Suprapubic skin (tissue), 4 donors: ENCODE data around the gene APPL2. TPM values are rescaled to one million over a fixed set of nuclear protein-coding genes. Genes with fewer than 3 reads are reported as not detected.

Source experiments
- DNase-seq, 2 donors: peaks; one replicate each; pipeline ENCODE4 v3.0.0-alpha.2; 2019; ENCODE audit warnings: low spot score in 2 of 2
- H3K27ac ChIP-seq: fragments of 200-600 bp; sonication (generic); one replicate; pipeline ENCODE4 v1.5.1; 2019
- H3K27me3 ChIP-seq: fragments of 200-600 bp; sonication (generic); one replicate; pipeline ENCODE4 v1.5.1; 2019
- H3K36me3 ChIP-seq: fragments of 200-600 bp; sonication (generic); one replicate; pipeline ENCODE4 v1.5.1; 2019
- H3K4me1 ChIP-seq: fragments of 200-600 bp; sonication (generic); one replicate; pipeline ENCODE4 v1.5.1; 2019
- H3K4me3 ChIP-seq: fragments of 200-600 bp; sonication (generic); one replicate; pipeline ENCODE4 v1.5.1; 2019; ENCODE audit warnings: mild to moderate bottlenecking
- H3K9me3 ChIP-seq: fragments of 200-600 bp; sonication (generic); one replicate; pipeline ENCODE4 v1.5.1; 2019
- CTCF ChIP-seq, 2 donors: fragments of 200-600 bp in 1 of 2; fragments of 450-650 bp in 1 of 2; sonication (generic) in 1 of 2; IDR thresholded peaks; one replicate each; pipeline ENCODE4 v1.5.1; 2016 to 2019; ENCODE audit warnings: antibody characterized with exemption in 2 of 2, mild to moderate bottlenecking in 1 of 2, moderate library complexity in 1 of 2
- EP300 ChIP-seq: sonication (generic); formaldehyde crosslinking; IDR thresholded peaks from one replicate; pipeline ENCODE4 v1.6.1; 2017; ENCODE audit warnings: antibody characterized with exemption
- POLR2A ChIP-seq, 2 donors: fragments of 450-650 bp; IDR thresholded peaks; one replicate each; pipeline ENCODE4 v1.6.1; 2017; ENCODE audit warnings: antibody characterized with exemption in 2 of 2, mild to moderate bottlenecking in 2 of 2, moderate library complexity in 2 of 2
- POLR2AphosphoS5 ChIP-seq, 3 donors: sonication (generic); formaldehyde crosslinking; IDR thresholded peaks; one replicate each; pipeline ENCODE4 v1.6.1; 2017; ENCODE audit warnings: antibody characterized with exemption in 3 of 3
- WGBS: methylation state at CpG from one replicate; pipeline ENCODE4 v1.1.5; 2018; 5-methylcytosine and 5-hydroxymethylcytosine counted together
- total RNA-seq, 4 donors: library from RNA; depleted of rRNA; stranded (reverse); fragments of >200 nt; gene quantifications; one replicate each; pipeline ENCODE4 v1.1.0, GENCODE V29; 2016

The APPL2 gene
- total RNA-seq, 4 donors from 2014 or later, result 95.2 to 172 (median 110) TPM

- TF ChIP-seq CTCF (IDR thresholded peaks at IDR 0.05), result no peak
- TF ChIP-seq EP300, result no peak
- TF ChIP-seq POLR2AphosphoS5 (IDR thresholded peaks at IDR 0.05), result no peak
- no peak for TF ChIP-seq POLR2A (IDR thresholded peaks at IDR 0.05)
These were observed 3.3 kb upstream of the APPL2 start for GRCh38 chr12:105239304-105239703.

DNA sequence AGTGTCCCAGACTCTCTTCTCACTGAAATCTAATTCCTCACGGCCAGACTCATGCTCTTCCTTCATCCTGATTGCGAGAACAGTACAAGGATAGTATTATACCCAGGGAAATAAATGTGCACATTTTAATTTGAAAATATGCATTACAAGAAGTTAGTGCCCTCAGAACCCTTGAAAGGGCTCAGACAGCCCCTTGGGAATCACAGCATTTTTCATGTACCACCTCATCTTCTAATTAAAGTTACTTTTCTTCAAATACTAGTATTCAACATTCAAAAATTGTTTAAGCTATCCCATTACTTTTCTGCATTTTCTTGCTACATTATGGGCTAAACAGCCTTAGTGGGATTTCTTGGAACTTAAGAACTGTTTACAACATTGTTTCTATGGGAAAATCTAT, 1.7 kb upstream of the APPL2 start:
- 81% methylated on average over 2 of the region's 2 CpGs for whole genome bisulfite sequencing
- Histone ChIP-seq H3K9me3 (no peaks in the 10 kb centered on the region), H3K27ac (no peak overlapping the region), H3K36me3 (no peaks in the 10 kb centered on the region), H3K4me3 (no peak overlapping the region), H3K4me1 (peaks cover 33% of the 10 kb centered on the region), H3K27me3 (no peaks in the 10 kb centered on the region)
- TF ChIP-seq EP300 (no peak), POLR2A (IDR thresholded peaks at IDR 0.05) (no peak), CTCF (IDR thresholded peaks at IDR 0.05) (no peak), POLR2AphosphoS5 (IDR thresholded peaks at IDR 0.05) (no peak)
- DNase-seq, result no peak

More at GRCh38 chr12:105239304-105239703, 3.3 kb upstream of the APPL2 start:
- H3K4me3 ChIP-seq, result no peak overlapping the region
- H3K27ac ChIP-seq, result no peak overlapping the region
- no peaks in the 10 kb centered on the region for H3K27me3 ChIP-seq
- no peaks in the 10 kb centered on the region for H3K9me3 ChIP-seq
- DNase-seq, result no peak
- H3K36me3 ChIP-seq, result no peaks in the 10 kb centered on the region
- peaks cover 17% of the 10 kb centered on the region for H3K4me1 ChIP-seq
- 70% methylated on average over 5 of the region's 5 CpGs for WGBS

DNA sequence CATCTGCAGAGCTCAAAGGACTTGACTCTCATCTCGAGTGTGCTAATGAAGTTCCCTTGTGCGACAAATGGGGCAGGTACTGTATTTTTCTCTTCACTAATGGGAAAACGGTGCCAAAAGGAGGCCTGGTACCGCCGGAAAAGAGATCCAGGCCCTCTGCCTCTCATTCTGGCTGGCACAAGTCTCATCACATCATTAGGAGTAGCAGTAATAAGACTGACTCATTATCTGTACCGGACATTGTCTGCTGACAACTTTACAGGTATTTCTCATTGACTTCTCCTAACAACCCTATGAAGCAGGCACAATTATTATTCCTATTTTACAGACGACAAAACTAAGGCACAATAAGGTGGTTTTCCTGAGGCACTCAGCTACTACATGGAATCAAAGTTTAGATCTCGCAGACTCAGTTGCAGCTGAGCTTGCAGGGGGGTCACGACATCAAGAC, 668 bp downstream of the APPL2 start:
- peak overlapping the region; percentile 94 for H3K4me3 ChIP-seq
- H3K36me3 ChIP-seq, result no peaks in the 10 kb centered on the region
- 0% methylated on average over 8 of the region's 9 CpGs for WGBS
- H3K9me3 ChIP-seq, result no peaks in the 10 kb centered on the region
- peak overlapping the region; percentile 97 for H3K27ac ChIP-seq
- TF ChIP-seq CTCF (IDR thresholded peaks at IDR 0.05) (no peak), POLR2AphosphoS5 (IDR thresholded peaks at IDR 0.05) (no peak), POLR2A (IDR thresholded peaks at IDR 0.05) (no peak)
- no peaks in the 10 kb centered on the region for H3K27me3 ChIP-seq
- no peak for DNase-seq
- peaks cover 55% of the 10 kb centered on the region for H3K4me1 ChIP-seq

- TF ChIP-seq POLR2A (IDR thresholded peaks at IDR 0.05) (no peak), EP300 (no peak), CTCF (IDR thresholded peaks at IDR 0.05) (no peak), POLR2AphosphoS5 (IDR thresholded peaks at IDR 0.05) (no peak)
- no peaks in the 10 kb centered on the region for H3K27me3 ChIP-seq
- H3K27ac ChIP-seq, result peak overlapping the region; percentile 97
- WGBS, result 48% methylated on average over 1 of the region's 1 CpG
- H3K36me3 ChIP-seq, result peaks cover under 1% of the 10 kb centered on the region
- H3K4me1 ChIP-seq, result peaks cover 65% of the 10 kb centered on the region
- DNase-seq, result no peak
- H3K4me3 ChIP-seq, result peak overlapping the region; percentile 94
- no peaks in the 10 kb centered on the region for H3K9me3 ChIP-seq
These were observed 1.8 kb downstream of the APPL2 start for GRCh38 chr12:105234197-105234596.

DNA sequence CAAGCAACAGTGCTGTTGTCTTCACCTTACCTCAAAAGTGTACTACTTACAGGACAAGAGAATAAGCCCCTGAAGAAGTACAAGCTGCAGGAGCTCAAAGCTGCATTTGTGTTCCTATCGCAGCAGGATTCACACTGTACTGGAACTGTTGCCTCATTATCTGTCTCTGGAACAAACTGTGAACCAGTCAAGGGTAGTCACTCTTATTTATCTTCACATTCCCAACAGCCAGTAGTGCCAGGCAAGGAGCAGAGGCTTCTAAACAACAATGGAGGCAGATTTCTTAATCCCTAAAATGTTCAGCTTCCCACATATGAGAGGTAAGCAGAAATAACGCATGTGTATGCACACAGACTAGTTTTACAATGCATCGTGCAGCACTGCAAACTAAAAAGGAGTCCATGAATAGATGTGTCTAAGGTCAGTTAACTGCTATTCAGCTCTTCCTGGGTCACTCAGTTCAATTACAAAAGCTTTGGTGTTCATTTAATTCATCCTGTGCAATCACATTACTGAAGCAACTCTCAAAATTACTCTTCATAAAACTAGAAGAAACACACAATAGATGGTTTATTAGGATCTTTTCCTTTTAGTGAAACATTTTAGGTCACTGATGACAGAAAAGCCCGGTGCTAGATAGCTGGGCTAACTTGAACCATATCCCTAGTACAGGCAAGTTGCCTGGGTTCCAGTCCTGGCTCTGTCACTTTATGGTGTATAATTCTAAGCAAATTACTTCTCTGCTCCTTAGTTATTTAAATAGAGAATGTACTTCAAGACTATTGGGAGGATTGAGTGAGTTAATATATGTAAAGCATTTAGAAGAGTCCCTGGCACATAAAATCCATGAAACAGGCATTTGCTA, 2.7 kb downstream of the APPL2 start:
- no peak for TF ChIP-seq EP300
- no peak for TF ChIP-seq CTCF (IDR thresholded peaks at IDR 0.05)
- TF ChIP-seq POLR2A (IDR thresholded peaks at IDR 0.05), result no peak
- no peak for TF ChIP-seq POLR2AphosphoS5 (IDR thresholded peaks at IDR 0.05)
- H3K4me3 ChIP-seq, result peak overlapping the region; percentile 94

More for the DNA sequence above, 2.7 kb downstream of the APPL2 start:
- Histone ChIP-seq H3K4me1 (peaks cover 73% of the 10 kb centered on the region), H3K9me3 (no peaks in the 10 kb centered on the region), H3K27me3 (no peaks in the 10 kb centered on the region), H3K36me3 (peaks cover 10% of the 10 kb centered on the region), H3K27ac (peak overlapping the region; percentile 50)
- 52% methylated on average over 4 of the region's 4 CpGs for WGBS
- no peak for DNase-seq
